DND-41 (cell line): Measurements from ENCODE around the gene CD1D.

Experiments used
- ATAC-seq: fragments of 200-7000 bp; cut with Tn5 transposase; 3 replicates; pipeline ENCODE4 v1.9.1; 2021; ENCODE audit warnings: low read depth; ENCODE audit not compliant: insufficient read depth
- DNase-seq: peaks from one replicate; pipeline ENCODE4 v3.0.0-alpha.2; 2020
- H2AFZ ChIP-seq: 2 replicates; pipeline ENCODE4 v1.6.0; 2012; ENCODE audit warnings: low read depth, low read length
- H3K27ac ChIP-seq: 2 replicates; pipeline ENCODE4 v1.5.1; 2012; ENCODE audit warnings: low read length, inconsistent platforms
- H3K27me3 ChIP-seq: fragments of 200-600 bp; sonication (generic); 2 replicates; pipeline ENCODE4 v1.6.0; 2012; ENCODE audit warnings: low read length, mild to moderate bottlenecking, inconsistent platforms; ENCODE audit not compliant: insufficient read depth, poor library complexity
- H3K36me3 ChIP-seq: 2 replicates; pipeline ENCODE4 v1.5.1; 2012; ENCODE audit warnings: low read length, inconsistent platforms; ENCODE audit not compliant: insufficient read depth
- H3K4me1 ChIP-seq: 2 replicates; pipeline ENCODE4 v1.5.1; 2012; ENCODE audit warnings: mild to moderate bottlenecking, low read length; ENCODE audit not compliant: insufficient read depth
- H3K4me2 ChIP-seq: 2 replicates; pipeline ENCODE4 v1.6.0; 2012; ENCODE audit warnings: mild to moderate bottlenecking, moderate library complexity, low read length, inconsistent platforms; ENCODE audit not compliant: insufficient read depth
- H3K4me3 ChIP-seq, 2 experiments: fragments of 200-600 bp in 1 of 2; shearing (Covaris generic) in 1 of 2; 2 replicates each; pipeline ENCODE4 v1.5.1; 2012 to 2016; ENCODE audit warnings: inconsistent platforms in 2 of 2, low read length in 2 of 2, mild to moderate bottlenecking in 2 of 2, low read depth in 1 of 2, moderate library complexity in 1 of 2
- H3K79me2 ChIP-seq: 2 replicates; pipeline ENCODE4 v1.6.0; 2012; ENCODE audit warnings: low read length, inconsistent platforms; ENCODE audit not compliant: insufficient read depth
- H3K9ac ChIP-seq: 2 replicates; pipeline ENCODE4 v1.6.0; 2012; ENCODE audit warnings: low read depth, mild to moderate bottlenecking, inconsistent platforms, low read length, moderate library complexity
- H3K9me3 ChIP-seq: 2 replicates; pipeline ENCODE4 v1.5.1; 2012; ENCODE audit warnings: low read length, moderate library complexity, mild to moderate bottlenecking, inconsistent platforms; ENCODE audit not compliant: insufficient read depth, severe bottlenecking
- H4K20me1 ChIP-seq: 2 replicates; pipeline ENCODE4 v1.6.0; 2012; ENCODE audit warnings: low read length; ENCODE audit not compliant: insufficient read depth
- EZH2 ChIP-seq: IDR thresholded peaks from 3 replicates; pipeline ENCODE4 v1.6.1; 2012; ENCODE audit warnings: borderline replicate concordance, low read depth, mild to moderate bottlenecking, moderate library complexity, low read length, inconsistent platforms; ENCODE audit not compliant: severe bottlenecking
- TF ChIP-seq, protein P1 (sequence below): IDR thresholded peaks from 2 replicates; pipeline ENCODE4 v1.5.1; 2012; ENCODE audit warnings: borderline replicate concordance, low read length, moderate library complexity, mild to moderate bottlenecking; ENCODE audit not compliant: poor library complexity, severe bottlenecking; ENCODE audit errors: extremely low read depth

The CD1D gene

DNA sequence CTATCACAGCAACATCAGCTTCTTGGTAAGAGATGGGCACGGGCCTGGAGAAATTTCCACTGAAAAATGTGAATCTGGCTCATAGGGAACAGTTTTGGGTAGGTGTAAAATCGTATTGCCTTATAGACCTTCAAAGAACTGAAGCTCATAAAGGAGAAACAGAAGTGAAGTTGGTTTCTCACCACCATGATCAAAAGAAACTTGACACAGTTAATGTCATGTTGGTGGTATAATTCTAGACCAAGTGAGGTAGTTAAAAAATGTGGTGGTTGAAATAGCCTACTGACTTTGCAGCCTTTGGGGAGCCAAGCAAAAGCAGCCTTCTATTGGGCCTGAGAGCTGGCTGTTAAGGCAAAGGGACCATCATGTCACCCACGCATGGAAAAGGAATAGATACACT lies 8.9 kb downstream of the CD1D start:
- TF ChIP-seq, protein P1, sequence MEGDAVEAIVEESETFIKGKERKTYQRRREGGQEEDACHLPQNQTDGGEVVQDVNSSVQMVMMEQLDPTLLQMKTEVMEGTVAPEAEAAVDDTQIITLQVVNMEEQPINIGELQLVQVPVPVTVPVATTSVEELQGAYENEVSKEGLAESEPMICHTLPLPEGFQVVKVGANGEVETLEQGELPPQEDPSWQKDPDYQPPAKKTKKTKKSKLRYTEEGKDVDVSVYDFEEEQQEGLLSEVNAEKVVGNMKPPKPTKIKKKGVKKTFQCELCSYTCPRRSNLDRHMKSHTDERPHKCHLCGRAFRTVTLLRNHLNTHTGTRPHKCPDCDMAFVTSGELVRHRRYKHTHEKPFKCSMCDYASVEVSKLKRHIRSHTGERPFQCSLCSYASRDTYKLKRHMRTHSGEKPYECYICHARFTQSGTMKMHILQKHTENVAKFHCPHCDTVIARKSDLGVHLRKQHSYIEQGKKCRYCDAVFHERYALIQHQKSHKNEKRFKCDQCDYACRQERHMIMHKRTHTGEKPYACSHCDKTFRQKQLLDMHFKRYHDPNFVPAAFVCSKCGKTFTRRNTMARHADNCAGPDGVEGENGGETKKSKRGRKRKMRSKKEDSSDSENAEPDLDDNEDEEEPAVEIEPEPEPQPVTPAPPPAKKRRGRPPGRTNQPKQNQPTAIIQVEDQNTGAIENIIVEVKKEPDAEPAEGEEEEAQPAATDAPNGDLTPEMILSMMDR, result no peak
- TF ChIP-seq EZH2, result no peak
- H3K9ac ChIP-seq, result no peak overlapping the region
- H3K79me2 ChIP-seq, result 0 out of 2 replicates have a peak, but pooled peaks cover 5% of the 10 kb centered on the region
- no peak overlapping the region for H3K4me2 ChIP-seq
- H3K27me3 ChIP-seq, result no peaks in the 10 kb centered on the region
- no peak for DNase-seq
- no peaks in the 10 kb centered on the region for H4K20me1 ChIP-seq
- H3K27ac ChIP-seq, result no peak overlapping the region
- no peak for ATAC-seq
- H3K9me3 ChIP-seq, result peaks cover 5% of the 10 kb centered on the region
- H2AFZ ChIP-seq, result no peak overlapping the region
- 0 out of 2 replicates have a peak, but pooled peaks cover under 1% of the 10 kb centered on the region for H3K36me3 ChIP-seq
- no peak overlapping the region for H3K4me3 ChIP-seq
- H3K4me1 ChIP-seq, result no peaks in the 10 kb centered on the region

DNA sequence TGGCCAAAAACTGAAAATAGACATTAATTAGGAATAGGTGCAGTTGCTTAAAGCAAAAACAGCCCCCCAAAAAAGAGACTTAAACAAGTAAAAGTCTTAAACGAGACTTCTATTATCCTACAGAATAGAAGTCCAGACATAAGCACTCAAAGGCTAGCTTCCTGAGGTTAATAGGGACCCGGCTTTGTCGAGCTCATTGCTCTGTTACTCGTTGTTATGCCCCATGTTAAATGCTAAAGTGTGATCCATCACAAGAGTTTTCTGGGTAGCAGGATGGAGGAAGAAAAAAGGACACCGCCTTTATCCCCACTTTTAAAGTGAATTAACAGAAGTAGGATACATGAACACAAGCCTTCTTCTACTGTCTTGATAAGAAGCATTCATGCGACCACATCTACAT lies 10.6 kb downstream of the CD1D start:
- peaks cover 7% of the 10 kb centered on the region for H3K9me3 ChIP-seq
- peaks cover 21% of the 10 kb centered on the region for H3K79me2 ChIP-seq
- no peak overlapping the region for H2AFZ ChIP-seq
- H3K9ac ChIP-seq, result no peak overlapping the region
- peaks cover 13% of the 10 kb centered on the region for H3K36me3 ChIP-seq
- H3K4me3 ChIP-seq, result no peak overlapping the region
- no peaks in the 10 kb centered on the region for H3K27me3 ChIP-seq
- no peak overlapping the region for H3K27ac ChIP-seq
- ATAC-seq, result no peak
- H4K20me1 ChIP-seq, result no peaks in the 10 kb centered on the region
- H3K4me1 ChIP-seq, result no peaks in the 10 kb centered on the region
- no peak overlapping the region for H3K4me2 ChIP-seq
- no peak for DNase-seq
- no peak for TF ChIP-seq EZH2
- TF ChIP-seq, protein P1, result no peak

DNA sequence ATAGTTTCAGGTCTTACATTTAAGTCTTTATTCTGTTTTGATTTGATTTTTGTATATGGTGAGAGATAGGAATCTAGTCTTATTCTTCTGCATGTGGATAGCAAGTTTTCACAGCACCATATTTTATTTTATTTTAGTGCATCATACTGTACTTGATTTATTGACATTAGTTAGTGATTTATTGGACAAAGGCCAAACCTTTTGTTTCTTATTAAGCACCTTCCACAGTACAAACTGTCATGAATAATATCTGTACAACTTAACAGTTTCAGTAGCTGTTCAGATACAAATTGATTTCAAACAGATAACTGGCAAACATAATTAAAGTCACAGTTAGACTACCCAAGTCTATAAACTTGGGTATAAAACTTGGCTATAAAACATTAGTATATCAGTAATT lies 15.8 kb downstream of the CD1D start:
- ATAC-seq (no peak), DNase-seq (no peak)
- Histone ChIP-seq H4K20me1 (no peaks in the 10 kb centered on the region), H3K4me3 (no peak overlapping the region), H3K79me2 (peaks cover 72% of the 10 kb centered on the region), H3K9me3 (peaks cover 7% of the 10 kb centered on the region), H3K27ac (no peak overlapping the region), H3K4me2 (no peak overlapping the region), H2AFZ (no peak overlapping the region), H3K9ac (no peak overlapping the region), H3K27me3 (no peaks in the 10 kb centered on the region), H3K4me1 (peaks cover 29% of the 10 kb centered on the region), H3K36me3 (peaks cover 53% of the 10 kb centered on the region)
- TF ChIP-seq EZH2, result no peak
- TF ChIP-seq, protein P1, result no peak

DNA sequence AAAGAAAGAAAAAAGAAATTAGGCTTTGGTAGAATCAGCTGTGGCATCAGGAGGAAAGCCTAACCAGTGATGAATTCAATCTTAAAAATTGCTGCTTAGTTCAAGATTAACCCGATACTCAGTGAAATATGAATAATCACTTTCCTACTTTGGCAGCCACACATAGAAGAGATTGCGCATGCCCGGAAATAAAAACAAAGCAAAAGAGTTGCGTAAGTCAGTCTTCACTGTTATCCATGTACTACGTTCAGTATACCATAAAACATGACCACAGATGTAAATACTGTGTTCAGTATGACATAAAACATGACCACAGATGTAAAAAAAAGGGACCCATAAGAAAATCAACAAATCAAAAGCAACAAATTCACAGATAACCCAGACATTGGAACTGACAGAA lies 19.2 kb downstream of the CD1D start:
- Histone ChIP-seq H3K4me1 (peaks cover 39% of the 10 kb centered on the region), H3K36me3 (peaks cover 51% of the 10 kb centered on the region), H4K20me1 (no peaks in the 10 kb centered on the region), H3K4me2 (peak overlapping the region; percentile 70), H3K79me2 (peaks cover 83% of the 10 kb centered on the region), H2AFZ (no peak overlapping the region), H3K4me3 (peak overlapping the region; percentile 30 to 56; a peak in 3 of 4 replicates), H3K27ac (peak overlapping the region; percentile 23), H3K9me3 (peaks cover 3% of the 10 kb centered on the region), H3K27me3 (no peaks in the 10 kb centered on the region), H3K9ac (peak overlapping the region; percentile 66)
- TF ChIP-seq, protein P1, result no peak
- TF ChIP-seq EZH2, result no peak
- ATAC-seq (peak; percentile 25; the same call in 2 of the 3 replicates), DNase-seq (peak; percentile 59)
